ENCODE results near the gene SAMD8.

The SAMD8 gene

GRCh38 chr10:75084834-75085384, 26.5 kb upstream of the SAMD8 start:
- TF ChIP-seq, protein P1, sequence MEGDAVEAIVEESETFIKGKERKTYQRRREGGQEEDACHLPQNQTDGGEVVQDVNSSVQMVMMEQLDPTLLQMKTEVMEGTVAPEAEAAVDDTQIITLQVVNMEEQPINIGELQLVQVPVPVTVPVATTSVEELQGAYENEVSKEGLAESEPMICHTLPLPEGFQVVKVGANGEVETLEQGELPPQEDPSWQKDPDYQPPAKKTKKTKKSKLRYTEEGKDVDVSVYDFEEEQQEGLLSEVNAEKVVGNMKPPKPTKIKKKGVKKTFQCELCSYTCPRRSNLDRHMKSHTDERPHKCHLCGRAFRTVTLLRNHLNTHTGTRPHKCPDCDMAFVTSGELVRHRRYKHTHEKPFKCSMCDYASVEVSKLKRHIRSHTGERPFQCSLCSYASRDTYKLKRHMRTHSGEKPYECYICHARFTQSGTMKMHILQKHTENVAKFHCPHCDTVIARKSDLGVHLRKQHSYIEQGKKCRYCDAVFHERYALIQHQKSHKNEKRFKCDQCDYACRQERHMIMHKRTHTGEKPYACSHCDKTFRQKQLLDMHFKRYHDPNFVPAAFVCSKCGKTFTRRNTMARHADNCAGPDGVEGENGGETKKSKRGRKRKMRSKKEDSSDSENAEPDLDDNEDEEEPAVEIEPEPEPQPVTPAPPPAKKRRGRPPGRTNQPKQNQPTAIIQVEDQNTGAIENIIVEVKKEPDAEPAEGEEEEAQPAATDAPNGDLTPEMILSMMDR (conservative IDR thresholded peaks at IDR 0.05; ENCODE audit: low read length) = no peak
- no peak for DNase-seq (ENCODE audit: low read depth)
- no peak overlapping the region for H3K4me3 ChIP-seq (ENCODE audit: low read length)

- TF ChIP-seq, protein P1 (conservative IDR thresholded peaks at IDR 0.05; ENCODE audit: low read length) = no peak
- no peak overlapping the region for H3K4me3 ChIP-seq (ENCODE audit: low read length)
- no peak for DNase-seq (ENCODE audit: low read depth)
Measured at GRCh38 chr10:75086278-75086934, 25.1 kb upstream of the SAMD8 start.

DNA sequence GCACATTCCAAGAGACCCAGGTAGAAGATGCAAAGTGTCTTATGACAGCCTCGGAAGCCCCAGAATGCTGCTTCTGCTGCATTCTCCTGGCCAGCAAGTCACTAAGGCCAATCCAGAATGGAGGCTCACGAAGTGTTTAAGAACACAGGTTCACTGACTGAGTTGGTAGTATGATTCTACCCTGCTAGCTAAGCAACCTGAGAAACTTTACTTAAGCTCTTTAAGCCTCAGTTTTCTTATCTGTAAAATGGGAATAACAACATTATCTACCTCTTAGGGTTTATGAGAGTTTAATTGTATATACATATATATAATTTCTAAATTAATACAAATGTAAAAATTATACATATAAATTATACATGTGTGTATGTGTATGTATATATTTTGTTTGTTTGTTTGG, 22.8 kb upstream of the SAMD8 start:
- H3K4me3 ChIP-seq (ENCODE audit: low read length) = no peak overlapping the region
- DNase-seq (ENCODE audit: low read depth) = no peak
- TF ChIP-seq, protein P1 (conservative IDR thresholded peaks at IDR 0.05; ENCODE audit: low read length) = no peak

- no peak overlapping the region for H3K4me3 ChIP-seq (ENCODE audit: low read length)
- TF ChIP-seq, protein P1 (conservative IDR thresholded peaks at IDR 0.05; ENCODE audit: low read length) = no peak
- DNase-seq (ENCODE audit: low read depth) = no peak
Measured at GRCh38 chr10:75089634-75090033, 21.8 kb upstream of the SAMD8 start.

GRCh38 chr10:75091146-75091545, 20.3 kb upstream of the SAMD8 start:
- DNase-seq (ENCODE audit: low read depth) = no peak
- TF ChIP-seq, protein P1 (conservative IDR thresholded peaks at IDR 0.05; ENCODE audit: low read length) = no peak
- H3K4me3 ChIP-seq (ENCODE audit: low read length) = no peak overlapping the region

DNA sequence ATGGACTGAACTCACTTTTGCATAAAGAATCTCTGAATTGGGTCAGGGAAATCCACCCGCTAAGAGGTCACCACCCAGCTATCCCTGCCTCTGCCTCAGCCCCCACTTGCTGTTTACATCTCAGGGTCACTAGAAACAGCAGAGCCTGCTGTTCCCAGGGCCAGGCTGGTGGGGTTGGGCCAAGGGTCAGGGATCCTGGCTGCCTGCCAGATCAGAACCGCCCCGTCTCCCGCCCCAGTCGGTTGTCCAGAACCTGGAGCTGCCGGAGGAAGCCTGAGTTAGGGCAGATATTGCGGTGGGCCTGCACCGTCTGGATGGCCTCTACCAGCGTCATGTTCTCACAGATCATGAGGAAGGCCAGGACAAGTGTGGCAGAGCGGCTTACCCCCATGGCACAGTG, 17.0 kb upstream of the SAMD8 start:
- no peak for DNase-seq (ENCODE audit: low read depth)
- TF ChIP-seq, protein P1 (conservative IDR thresholded peaks at IDR 0.05; ENCODE audit: low read length) = no peak
- H3K4me3 ChIP-seq (ENCODE audit: low read length) = no peak overlapping the region

- no peak overlapping the region for H3K4me3 ChIP-seq (ENCODE audit: low read length)
Measured at GRCh38 chr10:75095631-75096030, 15.8 kb upstream of the SAMD8 start.

More at GRCh38 chr10:75095631-75096030, 15.8 kb upstream of the SAMD8 start:
- DNase-seq (ENCODE audit: low read depth) = no peak
- TF ChIP-seq, protein P1 (conservative IDR thresholded peaks at IDR 0.05; ENCODE audit: low read length) = no peak

Data from AG10803 (cell line).